Neutrophil (primary cell): Measurements from ENCODE around the gene TMX2.

Experiments
- H3K27ac ChIP-seq: fragments of 200-600 bp; sonication (generic); 2 replicates; pipeline ENCODE4 v1.5.1; 2016; ENCODE audit warnings: mild to moderate bottlenecking, moderate library complexity
- H3K27me3 ChIP-seq: fragments of 200-600 bp; sonication (generic); 2 replicates; pipeline ENCODE4 v1.6.0; 2016; ENCODE audit warnings: mild to moderate bottlenecking
- H3K36me3 ChIP-seq: fragments of 200-600 bp; sonication (generic); 2 replicates; pipeline ENCODE4 v1.5.1; 2017
- H3K4me1 ChIP-seq, 2 experiments: fragments of 200-600 bp in 1 of 2; sonication (generic) in 1 of 2; 1 replicate in 1 of 2; 2 replicates in 1 of 2; pipeline versions ENCODE4 v1.5.1 to v1.6.1; 2013 to 2016; ENCODE audit warnings: low read depth in 1 of 2, low read length in 1 of 2, mild to moderate bottlenecking in 1 of 2, moderate library complexity in 1 of 2; ENCODE audit not compliant: control insufficient read depth in 1 of 2, insufficient read depth in 1 of 2
- H3K4me3 ChIP-seq, 2 experiments: fragments of 200-600 bp in 1 of 2; sonication (generic) in 1 of 2; 1 replicate in 1 of 2; 2 replicates in 1 of 2; pipeline ENCODE4 v1.5.1; 2013 to 2016; ENCODE audit warnings: low read depth in 1 of 2, low read length in 1 of 2, mild to moderate bottlenecking in 1 of 2, moderate library complexity in 1 of 2
- H3K9me3 ChIP-seq: fragments of 200-600 bp; sonication (generic); 2 replicates; pipeline ENCODE4 v1.5.1; 2016
- CTCF ChIP-seq: fragments of 200-600 bp; sonication (generic); IDR thresholded peaks from 2 replicates; pipeline ENCODE4 v1.5.1; 2016; ENCODE audit warnings: antibody characterized with exemption

Gene TMX2

GRCh38 chr11:57762235-57762861, 50.0 kb downstream of the TMX2 start:
- H3K4me1 ChIP-seq = peaks cover 21 to 24% of the 10 kb centered on the region in 2 experiments
- no peaks in the 10 kb centered on the region for H3K9me3 ChIP-seq
- no peak for TF ChIP-seq CTCF
- no peaks in the 10 kb centered on the region for H3K36me3 ChIP-seq
- peak overlapping the region; percentile 8 to 44 for H3K4me3 ChIP-seq
- H3K27me3 ChIP-seq = no peaks in the 10 kb centered on the region
- no peak overlapping the region for H3K27ac ChIP-seq

- no peaks in the 10 kb centered on the region for H3K36me3 ChIP-seq
- H3K4me1 ChIP-seq = peaks cover 21 to 24% of the 10 kb centered on the region in 2 experiments
- H3K27ac ChIP-seq = no peak overlapping the region
- no peak overlapping the region for H3K4me3 ChIP-seq
- no peaks in the 10 kb centered on the region for H3K27me3 ChIP-seq
- no peak for TF ChIP-seq CTCF
- no peaks in the 10 kb centered on the region for H3K9me3 ChIP-seq
Observed at GRCh38 chr11:57763568-57763967, 51.2 kb downstream of the TMX2 start.

- Histone ChIP-seq H3K4me1 (peaks cover 21 to 24% of the 10 kb centered on the region in 2 experiments), H3K4me3 (no peak overlapping the region), H3K27me3 (no peaks in the 10 kb centered on the region), H3K9me3 (no peaks in the 10 kb centered on the region), H3K27ac (no peak overlapping the region), H3K36me3 (no peaks in the 10 kb centered on the region)
- no peak for TF ChIP-seq CTCF
Observed at GRCh38 chr11:57764021-57764420, 51.6 kb downstream of the TMX2 start.

DNA sequence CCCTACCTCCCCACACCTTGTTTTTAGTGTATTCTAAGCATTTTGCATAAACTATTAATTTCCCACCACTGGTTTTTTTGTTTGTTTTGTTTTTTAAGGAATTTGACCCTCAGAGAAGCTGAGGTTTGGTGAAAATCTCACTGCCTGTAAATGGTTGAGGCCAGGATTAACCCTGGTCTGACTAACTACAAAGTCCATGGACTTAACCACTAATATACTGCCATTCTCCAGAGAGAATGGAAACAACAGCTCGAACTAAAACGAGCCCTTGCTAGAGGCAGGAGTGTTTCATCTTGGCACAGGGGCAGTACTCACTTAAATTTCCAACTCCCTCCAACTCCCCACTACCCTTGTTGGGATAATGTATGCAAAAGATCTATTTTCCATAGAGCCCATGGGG, 52.2 kb downstream of the TMX2 start:
- Histone ChIP-seq H3K4me1 (peaks cover 21 to 24% of the 10 kb centered on the region in 2 experiments), H3K36me3 (no peaks in the 10 kb centered on the region), H3K9me3 (no peaks in the 10 kb centered on the region), H3K27me3 (no peaks in the 10 kb centered on the region), H3K27ac (no peak overlapping the region), H3K4me3 (no peak overlapping the region)
- no peak for TF ChIP-seq CTCF

- H3K27ac ChIP-seq = no peak overlapping the region
Observed at GRCh38 chr11:57764972-57765371, 52.6 kb downstream of the TMX2 start.

More at GRCh38 chr11:57764972-57765371, 52.6 kb downstream of the TMX2 start:
- H3K9me3 ChIP-seq = no peaks in the 10 kb centered on the region
- no peaks in the 10 kb centered on the region for H3K36me3 ChIP-seq
- H3K4me1 ChIP-seq = peaks cover 21 to 24% of the 10 kb centered on the region in 2 experiments
- no peak for TF ChIP-seq CTCF
- no peaks in the 10 kb centered on the region for H3K27me3 ChIP-seq
- H3K4me3 ChIP-seq = no peak overlapping the region
